Osteocyte (in vitro differentiated cells): ENCODE data around the gene MMP24. TPM values are rescaled to one million over a fixed set of nuclear protein-coding genes. Genes with fewer than 3 reads are reported as not detected.

Source experiments
- DNase-seq: peaks from one replicate; pipeline ENCODE4 v3.0.0; 2021; ENCODE audit warnings: mixed read lengths; ENCODE audit not compliant: unreplicated experiment; ENCODE audit errors: extremely low spot score
- H3K27ac Mint-ChIP-seq: one replicate; pipeline ENCODE4 v1.8.0; 2021; ENCODE audit warnings: mild to moderate bottlenecking, mixed read lengths; ENCODE audit not compliant: unreplicated experiment
- H3K27me3 Mint-ChIP-seq: one replicate; pipeline ENCODE4 v1.8.0; 2021; ENCODE audit warnings: mixed read lengths; ENCODE audit not compliant: unreplicated experiment
- H3K36me3 Mint-ChIP-seq: one replicate; pipeline ENCODE4 v1.8.0; 2021; ENCODE audit warnings: mixed read lengths; ENCODE audit not compliant: unreplicated experiment
- H3K4me1 Mint-ChIP-seq: one replicate; pipeline ENCODE4 v1.8.0; 2021; ENCODE audit warnings: mixed read lengths; ENCODE audit not compliant: unreplicated experiment
- H3K4me3 Mint-ChIP-seq: one replicate; pipeline ENCODE4 v1.8.0; 2021; ENCODE audit warnings: mild to moderate bottlenecking, moderate library complexity, mixed read lengths; ENCODE audit not compliant: unreplicated experiment
- H3K9me3 Mint-ChIP-seq: one replicate; pipeline ENCODE4 v1.8.0; 2021; ENCODE audit warnings: mixed read lengths; ENCODE audit not compliant: unreplicated experiment
- CTCF ChIP-seq: fragments of 200-600 bp; sonication (generic); IDR thresholded peaks from 2 replicates; pipeline ENCODE4 v1.5.0; 2021; ENCODE audit warnings: antibody characterized with exemption, mild to moderate bottlenecking, moderate library complexity
- total RNA-seq: library from RNA; stranded (reverse); gene quantifications from 2 replicates; pipeline ENCODE4 v1.2.1, GENCODE V29; 2021

Gene MMP24
- total RNA-seq, 1 donor from 2014 or later: 0.54 TPM

DNA sequence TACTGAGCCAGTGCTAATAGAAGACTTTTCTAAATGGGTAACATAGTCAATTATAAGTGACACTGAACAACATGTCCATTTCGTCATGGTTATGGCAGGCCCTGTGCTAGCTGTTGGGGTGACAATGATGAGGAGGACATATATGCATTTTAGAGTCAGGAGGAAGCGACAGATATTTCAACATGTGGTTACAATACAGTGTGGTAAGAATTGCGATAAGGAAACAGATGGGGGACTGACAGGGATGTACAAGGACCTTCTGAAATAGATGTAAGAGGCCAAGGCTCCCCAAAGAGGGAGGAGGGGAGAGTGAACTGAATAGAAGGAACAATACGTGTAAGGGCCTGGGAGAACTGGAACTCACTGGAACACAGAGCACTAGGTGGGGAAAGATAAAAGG, 11.7 kb downstream of the MMP24 start:
- H3K27ac Mint-ChIP-seq: no peak overlapping the region
- no peak for DNase-seq
- peaks cover 2% of the 10 kb centered on the region for H3K36me3 Mint-ChIP-seq
- no peak for TF ChIP-seq CTCF
- peaks cover 10% of the 10 kb centered on the region for H3K4me1 Mint-ChIP-seq
- peaks cover 8% of the 10 kb centered on the region for H3K27me3 Mint-ChIP-seq
- H3K4me3 Mint-ChIP-seq: no peak overlapping the region
- peaks cover 6% of the 10 kb centered on the region for H3K9me3 Mint-ChIP-seq

DNA sequence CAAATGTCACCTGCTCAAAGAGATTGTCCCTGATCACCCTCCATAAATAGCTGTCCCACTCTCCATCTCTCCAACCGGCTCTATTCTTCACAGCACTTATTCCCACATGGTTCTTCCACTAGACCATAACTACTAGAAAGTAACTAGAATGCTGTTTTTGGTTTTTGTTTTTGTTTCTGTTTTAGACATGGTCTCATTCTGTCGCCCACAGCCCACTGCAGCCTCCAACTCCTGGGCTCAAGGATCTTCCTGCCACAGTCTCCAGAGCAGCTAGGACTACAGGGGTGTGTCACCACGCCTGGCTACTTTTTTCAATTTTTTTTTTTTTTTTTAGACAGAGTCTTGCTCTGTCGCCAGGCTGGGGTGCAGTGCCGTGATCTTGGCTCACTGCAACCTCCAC, 12.2 kb downstream of the MMP24 start:
- Mint-ChIP-seq H3K27ac (no peak overlapping the region), H3K4me3 (no peak overlapping the region), H3K36me3 (peaks cover 2% of the 10 kb centered on the region), H3K9me3 (peaks cover 6% of the 10 kb centered on the region), H3K4me1 (peaks cover 9% of the 10 kb centered on the region), H3K27me3 (peaks cover 9% of the 10 kb centered on the region)
- TF ChIP-seq CTCF: no peak
- no peak for DNase-seq

GRCh38 chr20:35240083-35240810, 13.8 kb downstream of the MMP24 start:
- H3K36me3 Mint-ChIP-seq: peaks cover 2% of the 10 kb centered on the region
- peaks cover 6% of the 10 kb centered on the region for H3K9me3 Mint-ChIP-seq
- H3K27me3 Mint-ChIP-seq: peaks cover 9% of the 10 kb centered on the region
- peaks cover 7% of the 10 kb centered on the region for H3K4me1 Mint-ChIP-seq
- no peak overlapping the region for H3K4me3 Mint-ChIP-seq
- DNase-seq: no peak
- no peak overlapping the region for H3K27ac Mint-ChIP-seq
- no peak for TF ChIP-seq CTCF

- DNase-seq: no peak
Observed at GRCh38 chr20:35240811-35241293, 14.4 kb downstream of the MMP24 start.

More at GRCh38 chr20:35240811-35241293, 14.4 kb downstream of the MMP24 start:
- H3K9me3 Mint-ChIP-seq: peaks cover 6% of the 10 kb centered on the region
- H3K27ac Mint-ChIP-seq: no peak overlapping the region
- peaks cover 7% of the 10 kb centered on the region for H3K4me1 Mint-ChIP-seq
- H3K36me3 Mint-ChIP-seq: peaks cover 2% of the 10 kb centered on the region
- no peak overlapping the region for H3K4me3 Mint-ChIP-seq
- TF ChIP-seq CTCF: no peak
- peaks cover 9% of the 10 kb centered on the region for H3K27me3 Mint-ChIP-seq
